HCT116 (cell line): ENCODE measurements around the gene PSG5.
"Not testable (repeated sequence)": the region's sequence is repeated elsewhere in the genome, so short reads cannot be mapped to it uniquely, and the experiment has no call there.

ENCODE experiments used
- EZH2 ChIP-seq: fragments of 200-600 bp; sonication (generic); IDR thresholded peaks from 2 replicates; pipeline ENCODE4 v1.6.1; 2017; ENCODE audit warnings: antibody characterized with exemption, mixed run types
- EZH2phosphoT487 ChIP-seq: fragments of 200-600 bp; IDR thresholded peaks from 2 replicates; pipeline ENCODE4 v1.6.1; 2018; ENCODE audit warnings: antibody characterized with exemption, borderline replicate concordance
- FOSL1 ChIP-seq: IDR thresholded peaks from 2 replicates; pipeline ENCODE4 v1.6.1; 2012; ENCODE audit warnings: low read depth
- JUND ChIP-seq: IDR thresholded peaks from 2 replicates; pipeline ENCODE4 v1.6.1; 2012
- POLR2A ChIP-seq: IDR thresholded peaks from 2 replicates; pipeline ENCODE4 v1.7.0; 2011; ENCODE audit warnings: borderline replicate concordance; ENCODE audit not compliant: insufficient read depth, insufficient read length; ENCODE audit errors: extremely low read depth
- POLR2AphosphoS5 ChIP-seq: IDR thresholded peaks from 2 replicates; pipeline ENCODE4 v1.6.1; 2011; ENCODE audit warnings: mild to moderate bottlenecking, low read depth, low read length, moderate library complexity
- TF ChIP-seq, protein P1 (sequence below), 3 experiments: fragments of 200-600 bp in 1 of 3; sonication (generic) in 1 of 3; IDR thresholded peaks in 2 of 3; conservative IDR thresholded peaks in 1 of 3; 2 replicates each; pipeline ENCODE4 v1.5.1; 2012 to 2017; ENCODE audit warnings: low read depth in 2 of 3, low read length in 2 of 3, antibody characterized with exemption in 1 of 3, borderline replicate concordance in 1 of 3, control low read depth in 1 of 3, mild to moderate bottlenecking in 1 of 3, mixed read lengths in 1 of 3, mixed run types in 1 of 3, moderate library complexity in 1 of 3; ENCODE audit not compliant: insufficient read depth in 1 of 3
- TF ChIP-seq, protein P2 (sequence below): IDR thresholded peaks from 2 replicates; pipeline ENCODE4 v1.6.1; 2012; ENCODE audit warnings: low read depth

DNA sequence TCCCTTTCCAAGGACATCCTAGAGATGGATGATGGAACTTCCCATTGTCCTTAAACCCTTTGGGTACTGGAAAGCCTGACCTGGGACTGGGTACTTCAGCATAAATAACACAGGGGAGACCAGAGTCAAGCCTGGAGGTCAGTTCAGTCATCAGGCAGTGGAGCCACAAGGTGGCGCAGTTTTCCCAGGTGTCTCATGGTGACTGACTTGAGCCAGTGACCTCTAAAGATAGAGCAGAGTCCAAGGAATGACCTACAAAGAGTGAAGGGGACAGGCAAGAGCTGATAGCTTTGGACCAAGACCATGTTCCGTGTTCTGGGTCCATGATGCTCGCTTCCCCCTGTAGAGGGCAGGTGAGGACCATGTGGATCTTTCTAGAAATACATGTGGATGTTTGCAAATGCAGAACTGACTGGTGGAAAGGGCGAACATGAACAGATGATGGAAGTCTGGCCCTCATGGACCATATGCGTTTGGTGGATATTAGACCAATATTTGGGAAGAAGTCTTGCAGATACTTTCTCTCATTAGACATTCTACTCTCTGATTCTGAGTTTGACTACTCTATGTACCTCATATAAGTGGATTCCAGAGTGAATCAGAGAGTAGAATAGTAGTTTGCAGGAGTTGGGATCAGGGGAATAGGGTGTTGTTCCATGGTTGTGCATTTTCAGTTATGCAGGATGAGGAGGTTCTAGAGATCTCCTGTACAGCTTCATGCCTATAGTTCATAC lies 12.5 kb upstream of the PSG5 start:
- TF ChIP-seq, protein P1, sequence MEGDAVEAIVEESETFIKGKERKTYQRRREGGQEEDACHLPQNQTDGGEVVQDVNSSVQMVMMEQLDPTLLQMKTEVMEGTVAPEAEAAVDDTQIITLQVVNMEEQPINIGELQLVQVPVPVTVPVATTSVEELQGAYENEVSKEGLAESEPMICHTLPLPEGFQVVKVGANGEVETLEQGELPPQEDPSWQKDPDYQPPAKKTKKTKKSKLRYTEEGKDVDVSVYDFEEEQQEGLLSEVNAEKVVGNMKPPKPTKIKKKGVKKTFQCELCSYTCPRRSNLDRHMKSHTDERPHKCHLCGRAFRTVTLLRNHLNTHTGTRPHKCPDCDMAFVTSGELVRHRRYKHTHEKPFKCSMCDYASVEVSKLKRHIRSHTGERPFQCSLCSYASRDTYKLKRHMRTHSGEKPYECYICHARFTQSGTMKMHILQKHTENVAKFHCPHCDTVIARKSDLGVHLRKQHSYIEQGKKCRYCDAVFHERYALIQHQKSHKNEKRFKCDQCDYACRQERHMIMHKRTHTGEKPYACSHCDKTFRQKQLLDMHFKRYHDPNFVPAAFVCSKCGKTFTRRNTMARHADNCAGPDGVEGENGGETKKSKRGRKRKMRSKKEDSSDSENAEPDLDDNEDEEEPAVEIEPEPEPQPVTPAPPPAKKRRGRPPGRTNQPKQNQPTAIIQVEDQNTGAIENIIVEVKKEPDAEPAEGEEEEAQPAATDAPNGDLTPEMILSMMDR (IDR thresholded peaks at IDR 0.05 in 2 of 3, conservative IDR thresholded peaks at IDR 0.05 in 1 of 3; ENCODE audit: borderline replicate concordance in 1 of 3, insufficient read depth in 1 of 3, low read depth in 2 of 3, low read length in 2 of 3): peak; percentile 19 to 50 (median 47); a peak in 5 of 6 replicates
- not testable (repeated sequence) for TF ChIP-seq JUND, POLR2A, POLR2AphosphoS5, EZH2, EZH2phosphoT487, FOSL1
- TF ChIP-seq, protein P2, sequence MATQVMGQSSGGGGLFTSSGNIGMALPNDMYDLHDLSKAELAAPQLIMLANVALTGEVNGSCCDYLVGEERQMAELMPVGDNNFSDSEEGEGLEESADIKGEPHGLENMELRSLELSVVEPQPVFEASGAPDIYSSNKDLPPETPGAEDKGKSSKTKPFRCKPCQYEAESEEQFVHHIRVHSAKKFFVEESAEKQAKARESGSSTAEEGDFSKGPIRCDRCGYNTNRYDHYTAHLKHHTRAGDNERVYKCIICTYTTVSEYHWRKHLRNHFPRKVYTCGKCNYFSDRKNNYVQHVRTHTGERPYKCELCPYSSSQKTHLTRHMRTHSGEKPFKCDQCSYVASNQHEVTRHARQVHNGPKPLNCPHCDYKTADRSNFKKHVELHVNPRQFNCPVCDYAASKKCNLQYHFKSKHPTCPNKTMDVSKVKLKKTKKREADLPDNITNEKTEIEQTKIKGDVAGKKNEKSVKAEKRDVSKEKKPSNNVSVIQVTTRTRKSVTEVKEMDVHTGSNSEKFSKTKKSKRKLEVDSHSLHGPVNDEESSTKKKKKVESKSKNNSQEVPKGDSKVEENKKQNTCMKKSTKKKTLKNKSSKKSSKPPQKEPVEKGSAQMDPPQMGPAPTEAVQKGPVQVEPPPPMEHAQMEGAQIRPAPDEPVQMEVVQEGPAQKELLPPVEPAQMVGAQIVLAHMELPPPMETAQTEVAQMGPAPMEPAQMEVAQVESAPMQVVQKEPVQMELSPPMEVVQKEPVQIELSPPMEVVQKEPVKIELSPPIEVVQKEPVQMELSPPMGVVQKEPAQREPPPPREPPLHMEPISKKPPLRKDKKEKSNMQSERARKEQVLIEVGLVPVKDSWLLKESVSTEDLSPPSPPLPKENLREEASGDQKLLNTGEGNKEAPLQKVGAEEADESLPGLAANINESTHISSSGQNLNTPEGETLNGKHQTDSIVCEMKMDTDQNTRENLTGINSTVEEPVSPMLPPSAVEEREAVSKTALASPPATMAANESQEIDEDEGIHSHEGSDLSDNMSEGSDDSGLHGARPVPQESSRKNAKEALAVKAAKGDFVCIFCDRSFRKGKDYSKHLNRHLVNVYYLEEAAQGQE: not testable (repeated sequence)
